GM21737 (cell line): Measurements from ENCODE around the gene SARS2.
"Not testable (repeated sequence)": the region's sequence is repeated elsewhere in the genome, so short reads cannot be mapped to it uniquely, and the experiment has no call there.

Source experiments
- ATAC-seq: cut with Tn5 transposase; IDR thresholded peaks from one replicate; pipeline ENCODE4 v1.9.1; 2021; ENCODE audit warnings: mild to moderate bottlenecking, moderate library complexity; ENCODE audit not compliant: unreplicated experiment

The SARS2 gene

DNA sequence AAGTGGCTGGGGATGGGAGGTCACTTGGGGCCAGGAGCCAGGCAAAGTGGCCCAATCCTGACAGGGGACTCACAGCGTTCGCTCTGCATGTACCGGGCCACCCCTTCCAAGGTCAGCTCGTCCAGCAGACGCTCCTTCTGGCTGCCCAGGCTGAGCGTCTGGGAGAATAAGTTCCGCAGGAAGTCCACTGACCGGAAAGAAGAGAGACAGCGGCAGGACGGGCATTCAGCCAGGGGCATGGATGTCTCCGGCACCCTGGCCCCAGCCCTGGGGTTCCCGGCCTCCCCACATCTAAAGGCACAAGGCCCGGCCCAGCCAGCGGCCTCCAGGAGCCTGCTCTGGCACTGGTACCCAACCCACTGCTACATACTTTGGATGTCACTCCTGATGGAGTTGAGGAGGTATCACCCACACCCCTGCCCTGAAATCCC, 37.2 kb downstream of the SARS2 start:
- ATAC-seq: no peak

DNA sequence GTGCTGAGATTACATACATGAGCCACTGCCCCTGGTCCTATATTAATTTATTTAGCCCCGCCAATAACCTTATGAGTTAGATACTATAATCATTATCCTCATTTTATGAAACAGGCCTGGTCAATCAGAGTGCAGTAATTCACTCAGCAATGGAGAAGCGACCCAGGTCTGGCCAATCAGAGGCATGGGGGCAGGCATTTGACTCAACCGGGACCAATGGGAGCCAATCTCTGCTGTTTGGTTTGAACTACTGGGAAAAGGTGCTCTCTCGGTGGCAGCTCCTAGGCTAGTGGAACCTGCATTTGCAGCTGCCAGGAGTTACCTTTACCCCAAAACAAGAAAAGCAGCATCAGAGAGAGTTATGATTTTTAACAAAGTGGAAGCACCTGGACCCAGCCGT, 37.7 kb downstream of the SARS2 start:
- no peak for ATAC-seq

DNA sequence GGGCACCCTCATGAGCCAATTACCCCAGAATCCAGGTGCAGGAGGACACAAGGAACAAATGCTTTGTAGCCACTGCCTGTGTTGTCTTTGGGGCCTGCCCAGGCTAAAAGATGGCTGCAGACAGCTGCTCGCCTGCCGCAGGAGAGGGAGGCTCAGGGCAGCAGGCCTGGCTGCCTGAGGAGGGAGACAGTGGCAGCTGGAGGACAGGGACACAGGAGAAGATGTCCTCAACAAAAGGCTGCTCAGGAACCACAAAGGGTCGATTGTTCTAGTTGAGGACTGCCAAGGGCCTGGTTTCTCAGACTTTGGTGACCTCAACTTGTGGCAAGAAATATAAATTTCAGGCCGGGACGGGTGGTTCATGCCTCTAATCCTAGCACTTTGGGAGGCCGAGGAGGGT, 38.8 kb downstream of the SARS2 start:
- ATAC-seq: no peak

DNA sequence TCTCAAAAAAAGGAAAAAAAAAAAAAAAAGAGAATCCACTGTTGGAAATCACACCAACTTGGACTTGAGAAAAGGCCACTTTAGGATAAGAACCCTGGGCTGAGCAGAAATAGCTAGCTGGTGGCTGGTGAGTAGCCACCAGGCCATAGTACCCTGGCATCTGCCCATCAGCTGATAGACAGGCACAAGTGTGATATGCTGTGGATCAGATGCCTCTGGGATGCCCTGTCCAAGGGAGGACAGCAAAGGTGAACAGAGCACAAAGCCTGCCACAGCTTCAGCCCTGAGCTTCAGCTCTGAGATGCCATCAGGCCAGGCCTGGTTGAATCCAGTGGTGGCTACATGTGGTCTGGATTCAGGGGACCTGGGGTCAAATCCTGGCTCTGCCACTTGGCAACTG, 39.9 kb downstream of the SARS2 start:
- ATAC-seq: no peak

DNA sequence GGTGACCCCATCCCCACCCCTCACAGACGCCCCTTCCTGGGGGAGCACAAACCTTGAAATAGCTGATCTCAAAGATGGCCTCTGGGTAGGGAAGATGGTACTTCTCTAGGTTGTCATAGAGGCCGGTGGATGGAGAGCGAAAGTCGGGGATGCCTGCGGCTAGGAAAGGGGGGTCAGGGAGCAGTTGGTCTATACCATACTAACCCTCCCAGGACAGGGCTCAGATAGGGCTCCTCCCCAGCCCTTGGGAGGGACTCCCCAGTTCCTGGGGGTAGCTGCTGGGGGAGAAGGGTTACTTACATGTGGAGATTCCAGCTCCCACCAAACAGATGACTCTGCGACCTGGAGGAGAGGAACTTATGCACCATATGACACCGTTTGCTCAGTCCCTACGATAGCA, 40.8 kb downstream of the SARS2 start:
- ATAC-seq: no peak

DNA sequence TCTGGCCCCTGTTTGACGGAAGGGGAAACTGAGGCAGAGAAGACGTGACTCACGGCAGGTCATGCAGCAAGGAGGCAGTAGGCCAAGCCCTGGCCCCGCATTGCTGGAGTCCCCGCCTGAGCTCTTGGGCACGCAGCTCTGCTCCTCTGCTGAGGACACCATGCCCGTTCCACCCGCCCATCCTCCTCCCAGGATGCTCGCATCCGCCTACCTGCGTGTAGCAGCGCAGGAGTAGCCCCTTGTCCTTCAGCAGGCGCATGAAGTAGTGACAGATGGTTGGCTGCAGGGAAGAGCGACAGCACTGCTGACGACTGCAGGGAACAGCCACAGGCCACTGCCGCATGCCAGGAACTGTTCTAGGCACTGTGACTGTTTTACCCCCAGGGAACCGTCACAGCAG, 41.7 kb downstream of the SARS2 start:
- ATAC-seq: no peak

DNA sequence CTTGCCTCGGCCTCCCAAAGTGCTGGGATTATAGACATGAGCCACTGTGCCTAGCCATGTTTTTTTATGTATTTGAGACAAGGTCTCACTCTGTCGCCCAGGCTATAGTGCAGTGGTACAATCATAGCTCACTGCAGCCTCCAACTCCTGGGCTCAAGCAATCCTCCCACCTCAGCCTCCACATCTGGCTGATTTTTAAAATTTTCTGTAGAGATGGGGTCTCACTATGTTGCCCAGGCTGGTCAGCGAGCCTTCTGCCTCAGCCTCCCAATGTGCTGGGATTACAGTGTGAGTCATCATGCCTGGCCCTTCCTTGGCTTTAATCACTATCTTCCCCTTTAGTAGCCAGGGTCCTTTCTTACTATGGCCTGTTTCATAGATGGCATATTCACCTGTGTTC, 45.9 kb downstream of the SARS2 start:
- ATAC-seq: not testable (repeated sequence)

DNA sequence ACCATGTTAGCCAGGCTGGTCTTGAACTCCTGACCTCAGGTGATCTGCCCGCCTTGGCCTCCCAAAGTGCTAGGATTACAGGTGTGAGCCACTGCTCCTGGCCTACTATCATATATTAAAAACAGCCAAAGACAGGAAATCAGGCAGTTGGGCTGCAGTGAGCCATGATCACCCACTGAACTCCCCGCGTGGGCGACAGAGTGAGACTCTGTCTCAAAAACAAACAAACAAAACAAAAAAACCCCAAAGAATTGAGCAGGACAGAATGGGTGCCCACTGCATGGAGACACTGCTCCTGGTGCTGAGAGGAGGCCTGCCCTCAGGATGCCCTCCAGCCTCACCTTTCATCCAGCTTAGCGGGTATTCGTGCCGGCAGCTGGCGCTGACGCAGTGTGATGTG, 47.3 kb downstream of the SARS2 start:
- ATAC-seq: no peak

DNA sequence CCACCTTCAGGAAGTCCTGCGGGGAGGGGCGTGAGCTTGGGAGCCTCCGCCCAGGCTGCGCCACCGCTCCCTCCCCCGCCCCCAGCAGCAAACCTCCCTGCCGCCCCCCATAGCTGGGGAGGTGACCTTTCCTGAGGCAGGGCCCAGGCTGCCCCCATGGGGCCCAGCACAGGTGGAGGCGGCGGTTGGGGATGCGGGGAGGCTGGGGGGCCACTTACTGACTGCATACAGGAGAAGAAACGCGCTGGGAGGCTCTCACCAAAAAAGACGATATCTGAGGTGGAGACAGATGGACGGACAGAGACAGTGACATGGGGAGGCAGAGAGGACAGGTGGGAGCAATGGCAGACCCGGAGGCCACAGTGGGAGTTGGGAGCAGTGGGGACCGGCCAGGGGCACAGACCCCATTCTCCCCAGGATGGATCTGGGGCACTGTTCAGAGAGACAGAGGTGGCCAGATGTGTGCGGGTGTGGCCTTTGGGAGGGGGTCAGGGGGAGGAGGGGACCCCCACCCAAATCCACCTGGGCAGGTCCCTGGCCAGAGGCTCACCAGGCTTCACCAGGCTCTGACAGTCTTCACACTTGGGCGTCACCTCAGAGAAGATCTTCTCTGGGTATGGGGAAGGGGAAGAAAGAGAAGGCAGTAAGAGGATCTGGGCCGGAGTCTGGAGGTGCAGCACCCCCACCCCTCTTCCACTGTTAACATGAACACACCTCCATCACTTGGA, 49.5 kb downstream of the SARS2 start:
- no peak for ATAC-seq

DNA sequence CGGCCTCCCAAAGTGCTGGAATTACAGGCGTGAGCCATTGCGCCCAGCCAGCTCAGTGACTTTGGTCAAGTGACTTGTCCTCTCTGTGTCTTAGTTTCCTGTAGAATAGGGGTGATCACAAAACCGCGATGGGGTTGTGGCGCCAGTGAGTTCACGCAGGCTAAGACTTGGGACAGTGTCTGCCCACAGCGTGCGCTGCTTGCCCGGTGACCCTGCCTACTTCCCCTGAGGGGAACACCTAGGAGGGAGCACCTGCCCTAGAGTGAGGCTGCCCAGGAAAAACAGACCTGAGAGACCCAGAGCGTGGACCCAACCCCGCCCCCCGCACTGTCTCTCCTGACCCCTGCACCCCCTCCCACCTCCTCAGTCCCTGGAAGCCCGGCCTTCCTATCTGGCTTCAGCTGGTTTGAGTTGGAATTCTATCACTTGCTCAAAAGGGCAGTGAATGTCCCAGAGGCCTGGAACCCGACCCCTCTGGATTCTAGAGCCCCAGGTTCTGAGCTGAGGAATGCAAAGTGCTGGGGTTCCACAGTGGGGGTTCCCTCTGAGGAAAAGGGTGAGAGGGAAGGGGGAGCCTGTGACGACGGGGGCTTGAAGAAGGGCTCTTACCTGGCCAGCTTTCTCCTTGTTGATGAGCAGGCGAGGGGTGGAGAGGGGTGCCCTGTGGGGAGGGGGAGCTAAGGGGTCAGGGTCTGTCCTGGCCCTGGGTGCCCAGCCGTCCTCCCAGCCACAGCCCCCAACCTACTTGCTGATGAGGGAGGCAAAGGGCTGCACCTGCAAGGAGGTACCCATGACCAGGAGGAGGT, 50.3 kb downstream of the SARS2 start:
- ATAC-seq: no peak

DNA sequence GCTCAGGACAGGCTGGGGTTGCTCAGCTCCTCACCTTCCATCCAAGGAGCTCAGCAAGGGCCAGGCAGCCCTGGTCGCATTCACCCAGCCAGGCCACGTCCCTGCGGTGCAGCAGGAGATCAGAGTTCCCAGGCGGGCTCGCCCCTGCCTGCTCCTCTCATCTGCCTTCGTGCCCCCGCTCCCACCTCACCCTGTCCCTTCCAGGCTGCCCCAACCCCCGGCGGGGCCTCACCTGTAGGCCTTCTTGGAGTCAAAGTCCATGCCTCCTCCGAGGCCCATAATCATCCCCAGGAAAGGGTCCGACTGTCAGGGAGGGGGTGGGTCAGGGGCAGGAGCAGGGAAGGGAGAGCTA, 51.2 kb downstream of the SARS2 start:
- ATAC-seq: no peak

DNA sequence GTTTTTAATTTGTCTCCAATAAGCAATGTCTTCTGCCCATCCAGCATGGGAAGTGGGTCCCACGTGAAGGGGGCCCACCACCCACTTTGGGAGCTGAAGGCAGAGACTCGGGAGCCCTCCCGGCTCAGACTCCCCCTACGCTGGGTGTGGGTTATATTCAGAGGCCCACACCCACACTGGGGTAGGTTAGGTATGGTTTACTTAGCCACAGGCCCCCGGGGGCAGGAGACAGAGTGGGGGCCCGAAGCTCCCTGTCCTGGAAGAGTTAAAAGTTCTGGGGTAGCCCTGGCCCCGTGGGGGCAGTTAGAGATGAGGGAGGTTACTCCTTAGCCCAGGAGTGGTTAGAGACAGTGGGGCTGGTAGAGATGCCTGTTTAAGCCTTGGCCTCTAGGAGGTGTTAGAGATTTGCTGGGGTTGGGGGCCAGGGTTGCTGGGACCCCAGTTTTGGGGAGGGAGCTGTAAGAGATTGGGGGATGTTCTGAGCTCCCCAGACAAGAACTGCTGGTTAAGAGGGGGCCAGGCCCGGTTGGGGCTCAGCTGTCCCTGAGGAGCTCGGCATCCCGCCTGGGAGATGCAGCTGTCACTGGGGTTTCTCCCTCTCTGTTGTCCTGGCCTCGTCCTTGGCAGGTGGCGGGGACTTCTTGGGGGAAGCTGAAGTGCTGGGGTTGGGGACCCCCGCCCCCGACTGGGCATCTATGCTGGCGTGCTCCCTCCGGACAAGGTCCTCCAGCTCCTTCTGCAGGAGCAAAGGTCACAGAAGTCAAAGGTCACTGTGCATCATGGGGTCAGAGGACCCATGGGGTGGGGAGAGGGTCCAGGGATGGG, 51.8 kb downstream of the SARS2 start:
- ATAC-seq: no peak

DNA sequence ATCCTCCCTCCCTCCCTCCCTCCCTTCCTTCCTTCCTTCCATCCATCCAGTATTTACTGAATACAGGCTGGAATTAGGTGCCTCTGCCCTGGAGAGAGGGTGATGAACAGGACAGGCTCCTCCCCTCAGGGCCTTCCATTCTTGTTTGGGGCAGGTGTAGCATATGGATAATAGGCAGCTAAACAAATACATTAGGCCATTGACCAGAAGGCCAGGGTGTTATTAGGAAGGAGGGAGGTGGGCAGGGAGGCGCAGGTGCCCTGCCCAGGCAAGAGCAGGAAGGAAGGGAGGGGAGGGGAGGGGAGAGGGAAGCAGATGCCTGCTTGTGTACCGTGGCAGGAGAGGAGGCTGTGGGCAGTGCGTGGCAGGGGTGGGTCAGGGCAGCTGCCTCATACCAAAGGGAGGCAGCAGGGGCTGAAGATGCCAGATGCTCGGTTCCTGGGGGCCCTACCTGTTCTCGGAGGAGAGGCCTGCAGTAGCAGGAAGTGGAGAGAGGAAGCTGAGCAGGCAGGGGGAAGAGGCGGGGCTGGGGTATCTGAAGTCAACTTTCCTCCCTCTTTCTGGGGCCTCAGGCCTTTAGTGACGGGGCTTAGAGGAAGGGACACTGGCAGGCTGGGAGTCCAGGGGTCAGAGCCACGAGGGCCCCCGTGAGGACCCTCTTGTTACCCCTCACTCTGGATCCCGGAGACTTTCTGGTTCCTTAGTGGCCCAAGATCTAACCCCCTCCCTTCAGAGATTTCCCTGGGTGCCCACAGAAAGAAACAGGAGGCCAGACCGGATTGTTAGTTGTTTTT, 52.6 kb downstream of the SARS2 start, which contains the start of gene RINL:
RINL (minus strand) TSS at position 495 of the 794 bp plus-strand sequence. CDS start 1,533 bp downstream, outside the sequence.
- ATAC-seq: no peak

DNA sequence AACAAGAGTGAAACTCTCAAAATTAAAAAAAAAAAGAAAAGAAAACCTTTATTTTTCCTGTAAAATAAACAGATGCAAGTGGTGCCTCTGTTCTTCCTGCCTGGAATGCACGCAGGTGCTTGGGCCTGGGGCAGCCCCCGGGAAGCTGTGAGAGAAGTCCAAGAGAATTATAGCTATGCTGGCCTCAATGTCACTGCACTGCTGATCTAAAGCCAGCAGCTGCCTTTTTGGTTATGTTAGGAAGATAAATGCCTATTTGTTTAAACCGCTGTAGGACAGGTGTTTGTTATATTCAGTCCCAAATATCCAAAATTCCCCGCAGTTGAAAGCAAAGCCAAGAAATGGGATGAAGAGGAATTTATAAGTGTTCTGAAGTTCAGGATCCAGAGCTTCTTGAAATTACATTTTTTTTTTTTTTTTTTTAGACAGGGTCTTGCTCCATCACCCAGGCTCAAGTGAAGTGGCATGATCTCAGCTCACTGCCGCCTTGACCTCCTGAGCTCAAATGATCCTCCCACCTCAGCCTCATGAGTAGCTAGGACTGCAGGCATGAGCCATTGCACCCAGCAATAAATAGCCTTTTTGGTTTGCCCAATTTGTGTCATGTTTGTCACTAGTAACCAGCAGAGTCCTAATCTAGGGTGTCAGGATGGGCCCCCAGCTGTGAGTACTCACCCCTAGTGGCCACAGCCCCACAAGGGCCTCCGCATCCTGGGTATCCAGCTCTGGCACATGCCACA, 54.7 kb downstream of the SARS2 start:
- no peak for ATAC-seq

DNA sequence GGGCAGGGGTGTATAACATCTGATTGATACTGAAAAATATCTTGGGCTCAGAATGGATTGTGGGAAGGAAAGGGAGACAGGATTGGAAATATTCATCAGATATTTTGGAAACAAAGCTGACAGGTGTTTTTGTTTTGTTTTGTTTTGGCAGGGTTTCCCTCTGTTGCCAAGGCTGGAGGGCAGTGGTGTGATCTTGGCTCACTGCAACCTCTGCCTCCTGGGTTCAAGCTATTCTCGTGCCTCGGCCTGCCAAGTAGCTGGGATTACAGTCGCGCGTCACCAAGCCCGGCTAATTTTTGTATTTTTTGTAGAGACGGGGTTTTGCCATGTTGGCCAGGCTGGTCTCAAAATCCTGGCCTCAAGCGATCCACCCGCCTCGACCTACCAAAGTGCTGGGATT, 57.2 kb downstream of the SARS2 start:
- not testable (repeated sequence) for ATAC-seq

DNA sequence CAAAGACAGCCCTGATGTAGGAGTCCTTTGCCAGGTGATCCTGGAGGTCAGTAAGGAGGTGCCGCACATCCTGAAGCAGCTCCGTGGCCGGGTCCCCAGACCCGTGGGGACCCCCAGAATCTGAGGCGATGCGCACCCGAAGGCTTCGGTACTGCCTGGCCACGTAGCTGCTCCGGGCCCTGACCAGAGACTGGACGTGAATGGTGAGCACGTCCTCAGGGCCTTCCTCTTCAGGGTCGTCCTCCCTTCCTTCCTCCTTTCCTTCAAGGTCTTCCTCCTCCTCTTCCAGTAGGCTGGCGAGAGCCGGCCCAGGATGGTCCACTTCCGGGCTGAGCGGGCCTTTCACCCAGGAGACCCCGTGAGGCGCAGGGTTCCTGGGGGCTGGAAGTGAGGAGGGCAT, 60.0 kb downstream of the SARS2 start:
- ATAC-seq: no peak

DNA sequence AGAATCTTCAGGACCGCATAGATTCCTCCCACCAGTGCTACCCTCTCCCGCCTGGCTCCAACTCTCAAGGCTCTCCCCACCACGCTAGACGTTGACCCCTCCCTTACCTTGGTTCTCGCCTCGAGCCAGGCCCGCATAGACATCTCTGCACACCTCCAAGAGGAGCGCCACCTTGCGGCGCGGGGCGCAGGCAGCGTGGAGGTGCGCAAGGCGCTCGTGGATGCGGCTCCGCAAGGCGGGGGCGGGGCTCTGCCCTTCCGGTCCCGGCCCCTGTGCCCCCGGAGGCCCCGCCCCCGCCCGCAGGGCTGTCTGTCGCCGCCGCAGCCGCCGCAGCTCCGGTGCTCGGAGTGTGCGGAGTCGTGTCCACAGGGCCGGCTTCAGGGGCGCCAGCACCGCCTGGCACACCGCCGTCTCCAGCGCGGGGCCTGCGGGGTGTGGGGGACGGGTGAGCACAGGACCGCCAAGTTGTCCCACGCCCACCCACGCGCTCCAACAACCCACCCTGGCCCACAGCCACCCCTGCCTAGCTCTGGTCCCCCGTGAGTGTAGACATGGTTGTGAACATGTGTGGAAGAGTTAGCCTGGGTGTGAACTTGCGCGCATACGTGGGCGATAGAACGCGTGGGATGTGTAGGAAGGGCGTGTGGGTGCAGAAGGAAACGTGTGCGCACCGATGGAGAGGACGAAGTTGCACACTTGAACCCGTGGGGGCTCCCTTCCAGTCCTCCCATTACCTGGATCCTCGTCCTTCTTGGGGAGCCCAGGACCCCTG, 60.5 kb downstream of the SARS2 start:
- peak; percentile 67 for ATAC-seq

DNA sequence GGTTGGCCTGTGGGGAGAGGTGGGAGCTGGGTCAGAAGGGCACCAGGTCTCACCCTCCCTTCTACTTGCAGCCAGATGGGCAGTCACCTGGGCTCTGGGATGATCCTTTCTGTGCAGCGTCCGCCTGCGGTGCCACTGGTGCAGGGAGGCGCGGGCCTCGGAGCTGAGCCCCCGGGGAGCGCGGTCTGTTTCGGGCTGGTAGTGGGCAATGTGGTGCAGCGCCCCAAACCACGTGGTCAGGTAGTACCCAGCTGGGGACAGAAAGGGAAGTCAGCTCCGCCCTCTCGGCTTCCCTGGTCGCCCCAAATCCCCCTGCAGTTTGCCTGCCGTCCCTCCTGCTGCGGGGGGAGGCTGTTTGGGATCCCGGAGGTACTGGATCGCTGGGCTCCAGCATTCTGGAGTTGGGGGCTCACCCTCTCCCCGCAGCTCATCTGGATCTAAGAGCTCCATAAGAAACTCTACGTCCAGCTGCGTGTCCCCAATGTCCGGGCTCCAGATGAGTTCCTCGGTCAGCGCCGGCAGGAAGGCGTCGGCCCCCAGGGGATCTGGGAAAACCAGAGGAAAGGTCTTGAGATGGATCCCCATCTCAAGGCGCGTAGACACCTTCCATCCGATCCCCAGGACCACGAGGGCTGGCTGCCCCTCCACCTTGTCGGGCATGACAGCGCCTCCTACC, 61.3 kb downstream of the SARS2 start:
- ATAC-seq: no peak

DNA sequence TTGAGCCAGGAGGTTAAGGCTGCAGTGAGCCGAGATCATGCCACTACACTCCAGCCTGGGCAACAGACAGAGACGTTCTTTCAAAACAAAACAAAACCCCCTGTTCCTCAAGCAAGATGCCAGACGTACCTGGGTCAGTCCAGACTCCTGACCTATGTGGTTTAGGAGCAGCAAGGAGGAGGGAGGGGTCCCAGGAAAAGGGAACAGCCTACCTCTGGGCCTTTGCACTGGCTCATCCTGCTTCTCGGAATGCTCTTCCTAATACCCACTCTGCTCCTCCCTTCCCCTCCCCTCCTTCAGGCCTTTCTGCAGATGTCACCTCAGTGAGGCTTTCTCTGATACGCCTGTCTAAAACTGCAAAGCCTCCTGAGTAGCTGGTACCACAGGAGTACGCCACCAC, 62.0 kb downstream of the SARS2 start:
- no peak for ATAC-seq
